Calu3 (cell line): ENCODE results near the gene RNASEH1. TPM values are rescaled to one million over a fixed set of nuclear protein-coding genes. Genes with fewer than 3 reads are reported as not detected.

Source experiments
- BruUV-seq: library from RNA; stranded (reverse); fragments of 400-500 nt; replicated peaks from 2 replicates; lab custom pipeline; 2021; lab: Mats Ljungman, UMichigan
- CTCF ChIA-PET: fragments of 300-600 bp; sonication (Branson Sonifier 250); formaldehyde crosslinking; loops from one replicate; lab custom pipeline; 2022; ENCODE audit warnings: antibody characterized with exemption; lab: Charles Lee
- DNase-seq: peaks from one replicate; pipeline ENCODE4 v3.0.0; 2022
- H3K27ac Mint-ChIP-seq: one replicate; pipeline ENCODE4 v1.8.0; 2022; ENCODE audit warnings: mixed read lengths; ENCODE audit not compliant: unreplicated experiment
- H3K27me3 Mint-ChIP-seq: one replicate; pipeline ENCODE4 v1.8.0; 2022; ENCODE audit warnings: mixed read lengths; ENCODE audit not compliant: unreplicated experiment
- H3K36me3 Mint-ChIP-seq: one replicate; pipeline ENCODE4 v1.8.0; 2022; ENCODE audit warnings: mild to moderate bottlenecking, moderate library complexity, mixed read lengths; ENCODE audit not compliant: insufficient read depth, unreplicated experiment
- H3K4me1 Mint-ChIP-seq: one replicate; pipeline ENCODE4 v1.8.0; 2022; ENCODE audit warnings: mild to moderate bottlenecking, low read depth, mixed read lengths; ENCODE audit not compliant: unreplicated experiment
- H3K4me3 Mint-ChIP-seq: one replicate; pipeline ENCODE4 v1.8.0; 2022; ENCODE audit warnings: mild to moderate bottlenecking, low read depth, moderate library complexity, mixed read lengths; ENCODE audit not compliant: unreplicated experiment
- H3K9me3 Mint-ChIP-seq: one replicate; pipeline ENCODE4 v1.8.0; 2022; ENCODE audit warnings: low read depth, mixed read lengths; ENCODE audit not compliant: unreplicated experiment
- intact Hi-C: fragments of 100-400 bp; cut with micrococcal nuclease; formaldehyde crosslinking; loops from one replicate; pipeline ENCODE4 v1.10.0; 2022; ENCODE audit not compliant: unreplicated experiment
- total RNA-seq: library from RNA; stranded (reverse); gene quantifications from 2 replicates; pipeline ENCODE4 v1.2.3, GENCODE V29; 2022
- TF ChIP-seq, protein P1 (sequence below): fragments of 200-600 bp; IDR thresholded peaks from one replicate; pipeline ENCODE4 v1.8.0; 2022; ENCODE audit warnings: antibody characterized with exemption; ENCODE audit not compliant: unreplicated experiment

RNASEH1 gene
- total RNA-seq, 1 experiment from 2014 or later, result 30.2 TPM

DNA sequence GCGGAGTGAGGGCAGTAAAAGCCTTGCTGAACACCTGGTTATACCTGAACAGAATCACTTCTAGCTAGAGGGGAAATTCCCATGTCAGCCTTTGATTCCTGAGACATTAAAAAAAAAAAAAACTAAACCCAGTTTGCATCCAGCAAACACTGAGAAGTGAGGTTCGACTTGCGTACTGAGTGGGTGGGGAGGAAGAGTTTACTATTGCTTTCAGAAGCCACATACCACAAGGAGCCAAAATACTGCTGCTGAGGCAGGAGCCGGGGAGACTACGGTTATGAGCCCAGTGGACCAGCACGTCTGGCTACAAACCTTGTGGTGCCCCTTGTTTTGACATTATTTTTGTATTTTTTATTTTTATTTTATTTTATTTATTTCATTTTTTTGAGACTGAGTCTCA, 39.4 kb upstream of the RNASEH1 start:
- no peak for DNase-seq
- Mint-ChIP-seq H3K4me3 (no peak overlapping the region), H3K27ac (no peak overlapping the region), H3K36me3 (no peaks in the 10 kb centered on the region), H3K9me3 (no peaks in the 10 kb centered on the region), H3K27me3 (peaks cover 33% of the 10 kb centered on the region), H3K4me1 (peaks cover 3% of the 10 kb centered on the region)
- BruUV-seq, result no TSS peak
- CTCF ChIA-PET, result no interaction called here
- intact Hi-C loops, result no loop called here
- TF ChIP-seq, protein P1, sequence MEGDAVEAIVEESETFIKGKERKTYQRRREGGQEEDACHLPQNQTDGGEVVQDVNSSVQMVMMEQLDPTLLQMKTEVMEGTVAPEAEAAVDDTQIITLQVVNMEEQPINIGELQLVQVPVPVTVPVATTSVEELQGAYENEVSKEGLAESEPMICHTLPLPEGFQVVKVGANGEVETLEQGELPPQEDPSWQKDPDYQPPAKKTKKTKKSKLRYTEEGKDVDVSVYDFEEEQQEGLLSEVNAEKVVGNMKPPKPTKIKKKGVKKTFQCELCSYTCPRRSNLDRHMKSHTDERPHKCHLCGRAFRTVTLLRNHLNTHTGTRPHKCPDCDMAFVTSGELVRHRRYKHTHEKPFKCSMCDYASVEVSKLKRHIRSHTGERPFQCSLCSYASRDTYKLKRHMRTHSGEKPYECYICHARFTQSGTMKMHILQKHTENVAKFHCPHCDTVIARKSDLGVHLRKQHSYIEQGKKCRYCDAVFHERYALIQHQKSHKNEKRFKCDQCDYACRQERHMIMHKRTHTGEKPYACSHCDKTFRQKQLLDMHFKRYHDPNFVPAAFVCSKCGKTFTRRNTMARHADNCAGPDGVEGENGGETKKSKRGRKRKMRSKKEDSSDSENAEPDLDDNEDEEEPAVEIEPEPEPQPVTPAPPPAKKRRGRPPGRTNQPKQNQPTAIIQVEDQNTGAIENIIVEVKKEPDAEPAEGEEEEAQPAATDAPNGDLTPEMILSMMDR, result no peak

DNA sequence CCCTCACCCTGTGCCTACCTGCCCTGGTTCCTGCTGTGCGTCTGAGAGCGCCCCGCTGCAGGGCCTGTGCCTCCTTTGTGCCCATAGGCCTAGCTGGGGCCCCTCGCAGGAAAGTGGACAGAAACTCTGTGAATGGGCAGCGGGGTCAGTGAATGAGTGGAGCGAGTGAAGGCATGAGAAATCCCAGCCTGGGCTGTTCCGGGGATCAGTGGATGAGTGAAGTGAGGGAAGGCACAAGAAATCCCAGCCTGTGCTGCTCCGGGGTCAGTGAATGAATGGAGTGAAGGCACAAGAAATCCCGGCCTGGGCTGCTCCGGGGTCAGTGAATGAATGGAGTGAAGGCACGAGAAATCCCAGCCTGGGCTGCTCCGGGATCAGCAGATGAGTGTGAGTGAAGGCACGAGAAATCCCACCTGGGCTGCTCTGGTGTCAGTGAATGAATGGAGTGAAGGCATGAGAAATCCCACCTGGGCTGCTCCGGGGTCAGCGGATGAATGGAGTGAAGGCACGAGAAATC, 38.8 kb upstream of the RNASEH1 start:
- intact Hi-C loops, result no loop called here

DNA sequence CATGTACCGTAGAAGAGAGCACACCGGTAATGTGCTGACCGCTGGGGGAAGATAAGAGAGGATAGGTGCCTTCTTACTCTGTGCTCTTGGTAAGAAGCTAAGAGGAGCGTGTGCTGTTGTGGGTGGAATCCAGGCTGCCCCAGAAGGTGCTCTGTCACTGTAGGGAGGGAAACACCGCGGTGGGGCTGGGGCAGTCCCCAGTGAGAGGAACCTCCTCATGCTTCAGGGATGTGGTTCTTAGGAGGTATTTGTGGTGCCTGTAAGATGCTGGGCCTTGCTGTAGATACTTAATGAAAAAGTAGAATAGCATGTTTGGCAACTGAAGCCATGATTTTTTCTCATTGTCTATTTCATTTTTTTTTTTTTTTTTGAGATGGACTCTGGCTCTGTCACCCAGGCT, 37.9 kb upstream of the RNASEH1 start:
- no peak overlapping the region for H3K27ac Mint-ChIP-seq
- intact Hi-C loops, result no loop called here
- CTCF ChIA-PET, result interaction anchor here (0.7 kb wide), 1 partner anchor 273 kb away, joined by 3 read pairs; no protein-coding TSS in a partner anchor

More for the DNA sequence above, 38.8 kb upstream of the RNASEH1 start:
- TF ChIP-seq, protein P1, result no peak
- no peak overlapping the region for H3K4me3 Mint-ChIP-seq
- H3K27ac Mint-ChIP-seq, result no peak overlapping the region
- H3K36me3 Mint-ChIP-seq, result no peaks in the 10 kb centered on the region
- H3K27me3 Mint-ChIP-seq, result peaks cover 27% of the 10 kb centered on the region
- no peak for DNase-seq
- no peaks in the 10 kb centered on the region for H3K9me3 Mint-ChIP-seq
- CTCF ChIA-PET, result interaction anchor here (0.7 kb wide), 1 partner anchor 274 kb away, joined by 3 read pairs; no protein-coding TSS in a partner anchor
- no peaks in the 10 kb centered on the region for H3K4me1 Mint-ChIP-seq
- BruUV-seq, result no TSS peak

DNA sequence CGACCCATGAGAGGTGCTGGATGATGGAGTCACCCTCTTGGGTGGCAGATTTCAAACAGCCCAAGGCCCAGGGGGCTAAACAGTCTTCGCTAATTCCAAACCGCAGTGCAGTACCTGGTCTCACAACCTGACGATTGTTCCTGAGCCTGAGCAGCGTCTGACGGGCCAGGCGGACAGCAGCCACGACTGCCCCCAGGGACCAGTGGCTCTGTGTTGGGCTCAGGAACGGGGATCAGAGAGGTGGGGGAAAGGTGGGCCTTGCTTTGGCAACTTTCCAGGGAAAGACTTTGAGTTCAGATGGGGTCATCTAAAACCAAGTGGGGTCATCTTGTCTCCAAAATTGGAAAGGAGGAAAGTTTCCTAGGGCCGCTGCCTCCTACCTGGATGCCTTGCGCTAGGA, 37.3 kb upstream of the RNASEH1 start:
- Mint-ChIP-seq H3K27ac (no peak overlapping the region), H3K4me1 (no peaks in the 10 kb centered on the region), H3K27me3 (peaks cover 24% of the 10 kb centered on the region), H3K9me3 (no peaks in the 10 kb centered on the region), H3K4me3 (no peak overlapping the region), H3K36me3 (no peaks in the 10 kb centered on the region)
- DNase-seq, result no peak
- TF ChIP-seq, protein P1, result no peak
- CTCF ChIA-PET, result no interaction called here
- intact Hi-C loops, result no loop called here
- no TSS peak for BruUV-seq

More for the DNA sequence above, 37.9 kb upstream of the RNASEH1 start:
- no peaks in the 10 kb centered on the region for H3K36me3 Mint-ChIP-seq
- no TSS peak for BruUV-seq
- no peaks in the 10 kb centered on the region for H3K9me3 Mint-ChIP-seq
- TF ChIP-seq, protein P1, result no peak
- peaks cover 24% of the 10 kb centered on the region for H3K27me3 Mint-ChIP-seq
- no peaks in the 10 kb centered on the region for H3K4me1 Mint-ChIP-seq
- H3K4me3 Mint-ChIP-seq, result no peak overlapping the region
- DNase-seq, result no peak
